ACC112 (cell line): ENCODE measurements around the gene DDX24.
"Not testable (repeated sequence)": the region's sequence is repeated elsewhere in the genome, so short reads cannot be mapped to it uniquely, and the experiment has no call there.

Experiments used
- H2AFZ ChIP-seq: fragments of 200-600 bp; sonication (generic); one replicate; pipeline ENCODE4 v1.6.0; 2017; ENCODE audit warnings: antibody characterized with exemption, low read length; ENCODE audit not compliant: unreplicated experiment
- H3K27ac ChIP-seq: fragments of 200-600 bp; sonication (generic); 2 replicates; pipeline ENCODE4 v1.5.1; 2014; ENCODE audit warnings: low read depth, mild to moderate bottlenecking, antibody characterized with exemption, low read length, moderate library complexity
- H3K27me3 ChIP-seq: fragments of 200-600 bp; sonication (generic); 2 replicates; pipeline ENCODE4 v1.6.1; 2014; ENCODE audit warnings: mild to moderate bottlenecking, antibody characterized with exemption, low read length, moderate library complexity, mixed read lengths; ENCODE audit not compliant: insufficient read depth
- H3K36me3 ChIP-seq: fragments of 200-600 bp; sonication (generic); 2 replicates; pipeline ENCODE4 v1.6.1; 2016; ENCODE audit warnings: mild to moderate bottlenecking, antibody characterized with exemption, low read length, moderate library complexity, mixed read lengths; ENCODE audit not compliant: insufficient read depth
- H3K4me1 ChIP-seq: fragments of 200-600 bp; sonication (generic); one replicate; pipeline ENCODE4 v1.6.1; 2016; ENCODE audit warnings: low read length, mixed read lengths; ENCODE audit not compliant: insufficient read depth, unreplicated experiment, control insufficient read depth
- H3K4me3 ChIP-seq: fragments of 200-600 bp; sonication (generic); 2 replicates; pipeline ENCODE4 v1.5.1; 2014; ENCODE audit warnings: mild to moderate bottlenecking, low read depth, low read length
- H3K79me2 ChIP-seq: fragments of 200-600 bp; sonication (generic); one replicate; pipeline ENCODE4 v1.6.0; 2016; ENCODE audit warnings: low read length; ENCODE audit not compliant: control insufficient read depth, unreplicated experiment, insufficient read depth

DDX24 gene

GRCh38 chr14:94081386-94081820 is 401 bp upstream of the DDX24 start:
- peaks cover 29% of the 10 kb centered on the region for H3K4me1 ChIP-seq
- peaks cover 71% of the 10 kb centered on the region for H3K79me2 ChIP-seq
- H3K4me3 ChIP-seq: peak overlapping the region; percentile 93
- H3K27me3 ChIP-seq: no peaks in the 10 kb centered on the region
- H3K36me3 ChIP-seq: peaks cover 31% of the 10 kb centered on the region
- peak overlapping the region; percentile 35; the same call in 1 of the 2 replicates for H3K27ac ChIP-seq
- peak overlapping the region; percentile 92 for H2AFZ ChIP-seq

GRCh38 chr14:94079891-94080620 is 946 bp downstream of the DDX24 start:
- Histone ChIP-seq H2AFZ (peak overlapping the region; percentile 56), H3K27ac (peak overlapping the region; percentile 78), H3K36me3 (peaks cover 42% of the 10 kb centered on the region), H3K79me2 (peaks cover 84% of the 10 kb centered on the region), H3K4me3 (peak overlapping the region; percentile 93), H3K4me1 (peaks cover 29% of the 10 kb centered on the region), H3K27me3 (no peaks in the 10 kb centered on the region)

- Histone ChIP-seq H3K27me3 (no peaks in the 10 kb centered on the region), H2AFZ (no peak overlapping the region), H3K79me2 (peaks cover 92% of the 10 kb centered on the region), H3K4me3 (peak overlapping the region; percentile 93), H3K27ac (no peak overlapping the region), H3K36me3 (peaks cover 48% of the 10 kb centered on the region), H3K4me1 (peaks cover 29% of the 10 kb centered on the region)
Measured at GRCh38 chr14:94077823-94078222, 3.2 kb downstream of the DDX24 start.

DNA sequence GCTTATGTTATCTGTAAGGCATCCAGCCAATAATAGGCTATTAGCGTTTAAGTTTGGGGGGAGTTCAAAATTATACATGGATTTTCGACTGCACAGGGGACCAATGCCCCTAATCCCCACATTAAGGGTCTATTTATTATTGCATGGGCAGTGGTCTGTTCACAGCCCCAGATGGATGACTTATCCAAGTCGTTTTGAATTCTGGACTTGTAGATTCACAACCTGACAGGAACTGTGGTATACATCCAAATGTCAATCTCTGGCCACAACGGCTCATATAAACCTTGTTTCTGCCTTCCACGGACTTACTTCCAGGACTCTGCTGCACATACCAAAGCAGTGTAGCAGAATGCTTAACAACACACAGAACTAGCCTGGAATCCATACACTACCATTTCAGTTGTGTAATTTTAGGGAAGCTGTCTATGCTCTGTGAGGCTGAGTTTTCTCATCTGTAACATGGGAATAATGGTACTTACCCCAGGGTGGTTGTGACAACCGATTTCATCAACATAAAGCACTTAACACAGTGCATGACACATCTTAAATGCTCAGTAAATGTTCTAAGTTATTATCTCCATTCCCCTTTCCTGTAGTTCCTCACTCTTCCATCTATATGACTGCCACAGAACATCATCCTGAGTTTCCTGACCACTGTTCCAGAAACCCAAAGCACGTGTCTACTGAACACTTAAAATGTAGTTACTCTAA is 3.7 kb downstream of the DDX24 start:
- Histone ChIP-seq H3K27ac (no peak overlapping the region), H3K79me2 (peaks cover 92% of the 10 kb centered on the region), H3K4me1 (peaks cover 25% of the 10 kb centered on the region), H3K27me3 (no peaks in the 10 kb centered on the region), H2AFZ (no peak overlapping the region), H3K4me3 (peak overlapping the region; percentile 93), H3K36me3 (peaks cover 50% of the 10 kb centered on the region)

GRCh38 chr14:94075008-94075407 is 6.0 kb downstream of the DDX24 start:
- Histone ChIP-seq H3K27me3 (no peaks in the 10 kb centered on the region), H3K79me2 (peaks cover 91% of the 10 kb centered on the region), H3K27ac (no peak overlapping the region), H2AFZ (no peak overlapping the region), H3K36me3 (peaks cover 54% of the 10 kb centered on the region), H3K4me1 (peaks cover 20% of the 10 kb centered on the region), H3K4me3 (no peak overlapping the region)

DNA sequence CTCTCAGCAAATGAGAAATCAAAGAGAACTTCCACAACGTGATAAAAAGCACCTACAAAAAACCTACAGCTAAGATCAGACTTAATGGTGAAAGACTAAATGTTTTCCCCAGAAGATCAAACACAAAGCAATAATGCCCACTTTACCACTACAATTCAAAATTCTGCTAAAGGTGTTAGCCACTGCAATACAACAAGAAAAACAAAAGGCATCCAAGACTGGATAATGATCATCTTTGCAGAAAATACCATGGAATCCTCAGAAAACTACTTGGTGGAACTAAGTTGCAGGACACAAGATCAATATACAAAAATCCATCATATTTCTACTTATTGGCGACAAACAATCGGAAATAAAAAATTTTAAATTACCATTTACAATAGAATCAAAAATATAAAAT is 6.5 kb downstream of the DDX24 start:
- Histone ChIP-seq H3K4me3 (no peak overlapping the region), H3K79me2 (peaks cover 91% of the 10 kb centered on the region), H3K36me3 (peaks cover 57% of the 10 kb centered on the region), H3K27me3 (no peaks in the 10 kb centered on the region), H3K4me1 (peaks cover 17% of the 10 kb centered on the region), H2AFZ (no peak overlapping the region), H3K27ac (no peak overlapping the region)

DNA sequence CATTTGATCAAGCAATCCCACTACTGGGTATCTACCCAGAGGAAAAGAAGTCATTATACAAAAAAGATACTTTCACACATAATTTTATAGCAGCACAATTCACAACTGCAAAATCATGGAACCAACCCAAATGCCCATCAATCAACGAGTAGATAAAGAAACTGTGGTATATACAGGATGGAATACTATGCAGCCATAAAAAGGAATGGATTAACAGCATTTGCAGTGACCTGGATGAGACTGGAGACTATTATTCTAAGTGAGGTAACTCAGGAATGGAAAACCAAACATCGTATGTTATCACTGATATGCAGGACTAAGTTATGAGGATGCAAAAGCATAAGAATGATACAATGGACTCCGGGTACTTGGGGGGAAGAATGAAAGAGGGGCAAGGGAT is 8.9 kb downstream of the DDX24 start:
- H3K4me1 ChIP-seq, H3K27ac ChIP-seq, H3K27me3 ChIP-seq, H3K4me3 ChIP-seq, H2AFZ ChIP-seq: not testable (repeated sequence)
- Histone ChIP-seq H3K79me2 (peaks cover 91% of the 10 kb centered on the region), H3K36me3 (peaks cover 34% of the 10 kb centered on the region)

DNA sequence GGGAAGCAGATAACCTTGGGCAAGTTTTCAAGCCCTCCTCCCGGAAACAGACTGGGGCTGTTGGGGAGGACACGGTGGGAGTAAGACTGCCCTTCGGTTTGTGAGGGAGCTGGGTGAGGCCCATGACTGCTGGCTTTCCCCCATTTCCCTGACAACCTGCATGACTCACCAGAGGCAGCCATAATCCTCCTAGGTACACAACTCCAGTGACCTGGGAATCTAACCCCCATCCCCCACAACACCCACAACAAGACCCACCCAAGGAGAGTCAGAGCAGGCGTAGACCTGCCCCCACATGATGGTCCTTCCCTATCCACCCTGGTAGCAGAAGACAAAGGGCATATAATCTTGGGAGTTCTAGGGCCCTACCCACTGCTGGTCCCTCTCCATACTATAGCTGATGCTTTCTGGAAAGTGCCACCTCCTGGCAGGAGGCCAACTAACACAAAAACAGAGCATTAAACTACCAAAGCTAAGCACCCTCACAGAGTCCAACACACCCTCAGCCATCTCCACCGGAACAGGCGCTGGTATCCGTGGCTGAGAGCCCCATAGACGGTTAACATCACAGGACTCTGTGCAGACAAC is 14.8 kb downstream of the DDX24 start:
- H3K4me3 ChIP-seq: no peak overlapping the region
- H3K79me2 ChIP-seq: peaks cover 95% of the 10 kb centered on the region
- peaks cover 24% of the 10 kb centered on the region for H3K4me1 ChIP-seq
- H3K27ac ChIP-seq: no peak overlapping the region
- H3K36me3 ChIP-seq: peaks cover 14% of the 10 kb centered on the region
- no peaks in the 10 kb centered on the region for H3K27me3 ChIP-seq
- H2AFZ ChIP-seq: no peak overlapping the region

DNA sequence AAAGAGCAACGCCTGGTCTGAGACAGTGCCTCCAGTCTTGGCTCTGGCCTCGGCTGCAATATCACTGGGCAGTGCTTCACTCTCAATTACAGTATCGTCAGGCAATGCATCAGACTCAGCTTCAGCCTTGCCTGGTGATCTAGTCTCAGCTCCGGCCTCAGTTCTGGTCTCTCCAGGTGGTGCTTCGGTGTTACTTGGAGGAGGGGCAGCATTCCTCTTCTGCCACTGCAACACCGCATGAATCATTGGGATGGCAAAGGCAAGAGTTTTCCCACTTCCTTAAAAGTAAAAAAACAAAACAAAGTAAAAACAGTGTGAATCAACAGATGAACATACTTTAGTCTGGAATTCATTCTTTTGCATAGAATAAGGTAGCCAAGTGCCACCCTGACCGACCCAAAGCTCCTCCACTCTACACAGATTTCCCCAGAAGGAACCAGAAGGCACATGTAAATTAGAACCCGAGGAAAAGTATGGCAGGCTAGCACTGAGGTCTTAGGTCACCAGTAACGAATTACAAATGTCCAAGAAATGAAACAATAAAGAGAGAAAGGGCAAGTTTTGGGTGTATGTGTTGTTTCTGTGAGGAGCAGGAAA is 18.6 kb downstream of the DDX24 start:
- Histone ChIP-seq H3K79me2 (peaks cover 65% of the 10 kb centered on the region), H2AFZ (no peak overlapping the region), H3K27ac (peak overlapping the region; percentile 62), H3K27me3 (no peaks in the 10 kb centered on the region), H3K4me3 (peak overlapping the region; percentile 39; the same call in 1 of the 2 replicates), H3K4me1 (peaks cover 24% of the 10 kb centered on the region), H3K36me3 (peaks cover 37% of the 10 kb centered on the region)

DNA sequence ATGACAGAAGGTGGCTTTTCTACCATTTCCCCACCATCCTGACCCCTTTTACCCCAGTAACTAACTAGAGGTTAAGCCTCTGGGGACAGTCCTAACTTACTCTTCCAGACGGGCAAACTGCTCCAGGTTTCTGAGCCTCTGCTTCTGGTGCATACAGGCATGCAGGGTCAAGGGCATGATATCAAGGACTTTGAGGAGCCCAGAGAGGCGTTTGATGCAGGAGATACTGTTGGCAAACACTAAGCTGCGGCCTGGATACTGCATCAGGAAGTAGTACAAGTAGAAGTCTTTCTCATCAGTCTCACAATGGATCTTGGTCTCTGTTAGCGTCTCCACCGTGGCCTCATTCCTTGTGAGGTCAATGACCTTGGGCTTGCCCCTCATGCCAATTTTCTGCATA is 21.0 kb downstream of the DDX24 start:
- H2AFZ ChIP-seq: no peak overlapping the region
- H3K4me1 ChIP-seq: peaks cover 17% of the 10 kb centered on the region
- peaks cover 44% of the 10 kb centered on the region for H3K36me3 ChIP-seq
- peaks cover 41% of the 10 kb centered on the region for H3K79me2 ChIP-seq
- no peaks in the 10 kb centered on the region for H3K27me3 ChIP-seq
- H3K27ac ChIP-seq: no peak overlapping the region
- H3K4me3 ChIP-seq: no peak overlapping the region
